ENCODE data around the gene SPTBN1.

Gene SPTBN1

GRCh38 chr2:54610700-54611099 is 154.6 kb downstream of the SPTBN1 start:
- Histone ChIP-seq H3K27me3 (replicated peaks; ENCODE audit: control insufficient read depth, insufficient read depth, low read length, poor library complexity, severe bottlenecking) (no peaks in the 10 kb centered on the region), H3K27ac (ENCODE audit: insufficient read depth, low read length, poor library complexity, severe bottlenecking) (no peak overlapping the region), H3K36me3 (ENCODE audit: control insufficient read depth, insufficient read depth, low read length) (peaks cover 28% of the 10 kb centered on the region), H3K4me3 (ENCODE audit: insufficient read depth, low read depth, low read length, poor library complexity, severe bottlenecking) (no peak overlapping the region), H3K4me1 (ENCODE audit: control insufficient read depth, insufficient read depth, low read length, poor library complexity, severe bottlenecking) (no peaks in the 10 kb centered on the region), H3K9me3 (ENCODE audit: control insufficient read depth, low read length) (no peaks in the 10 kb centered on the region)
- no peak for DNase-seq

GRCh38 chr2:54611830-54612545 is 155.9 kb downstream of the SPTBN1 start:
- Histone ChIP-seq H3K4me1 (ENCODE audit: control insufficient read depth, insufficient read depth, low read length, poor library complexity, severe bottlenecking) (no peaks in the 10 kb centered on the region), H3K27me3 (replicated peaks; ENCODE audit: control insufficient read depth, insufficient read depth, low read length, poor library complexity, severe bottlenecking) (no peaks in the 10 kb centered on the region), H3K27ac (ENCODE audit: insufficient read depth, low read length, poor library complexity, severe bottlenecking) (no peak overlapping the region), H3K4me3 (ENCODE audit: insufficient read depth, low read depth, low read length, poor library complexity, severe bottlenecking) (no peak overlapping the region), H3K36me3 (ENCODE audit: control insufficient read depth, insufficient read depth, low read length) (peaks cover 40% of the 10 kb centered on the region), H3K9me3 (ENCODE audit: control insufficient read depth, low read length) (no peaks in the 10 kb centered on the region)
- DNase-seq = no peak

- no peak for DNase-seq
- no peaks in the 10 kb centered on the region for H3K27me3 ChIP-seq (replicated peaks; ENCODE audit: control insufficient read depth, insufficient read depth, low read length, poor library complexity, severe bottlenecking)
- no peak overlapping the region for H3K4me3 ChIP-seq (ENCODE audit: insufficient read depth, low read depth, low read length, poor library complexity, severe bottlenecking)
- H3K4me1 ChIP-seq (ENCODE audit: control insufficient read depth, insufficient read depth, low read length, poor library complexity, severe bottlenecking) = no peaks in the 10 kb centered on the region
- H3K36me3 ChIP-seq (ENCODE audit: control insufficient read depth, insufficient read depth, low read length) = peaks cover 54% of the 10 kb centered on the region
- H3K27ac ChIP-seq (ENCODE audit: insufficient read depth, low read length, poor library complexity, severe bottlenecking) = no peak overlapping the region
- H3K9me3 ChIP-seq (ENCODE audit: control insufficient read depth, low read length) = no peaks in the 10 kb centered on the region
Observed at GRCh38 chr2:54613386-54613785, 157.3 kb downstream of the SPTBN1 start.

- DNase-seq = no peak
- H3K27me3 ChIP-seq (replicated peaks; ENCODE audit: control insufficient read depth, insufficient read depth, low read length, poor library complexity, severe bottlenecking) = no peaks in the 10 kb centered on the region
- H3K9me3 ChIP-seq (ENCODE audit: control insufficient read depth, low read length) = no peaks in the 10 kb centered on the region
- no peak overlapping the region for H3K27ac ChIP-seq (ENCODE audit: insufficient read depth, low read length, poor library complexity, severe bottlenecking)
- peaks cover 4% of the 10 kb centered on the region for H3K4me1 ChIP-seq (ENCODE audit: control insufficient read depth, insufficient read depth, low read length, poor library complexity, severe bottlenecking)
- peaks cover 54% of the 10 kb centered on the region for H3K36me3 ChIP-seq (ENCODE audit: control insufficient read depth, insufficient read depth, low read length)
- H3K4me3 ChIP-seq (ENCODE audit: insufficient read depth, low read depth, low read length, poor library complexity, severe bottlenecking) = no peak overlapping the region
Observed at GRCh38 chr2:54613794-54614257, 157.7 kb downstream of the SPTBN1 start.

GRCh38 chr2:54614819-54615218 is 158.7 kb downstream of the SPTBN1 start:
- peaks cover 4% of the 10 kb centered on the region for H3K4me1 ChIP-seq (ENCODE audit: control insufficient read depth, insufficient read depth, low read length, poor library complexity, severe bottlenecking)
- peaks cover 58% of the 10 kb centered on the region for H3K36me3 ChIP-seq (ENCODE audit: control insufficient read depth, insufficient read depth, low read length)
- H3K9me3 ChIP-seq (ENCODE audit: control insufficient read depth, low read length) = no peaks in the 10 kb centered on the region
- no peak for DNase-seq
- H3K4me3 ChIP-seq (ENCODE audit: insufficient read depth, low read depth, low read length, poor library complexity, severe bottlenecking) = no peak overlapping the region
- H3K27me3 ChIP-seq (replicated peaks; ENCODE audit: control insufficient read depth, insufficient read depth, low read length, poor library complexity, severe bottlenecking) = no peaks in the 10 kb centered on the region
- no peak overlapping the region for H3K27ac ChIP-seq (ENCODE audit: insufficient read depth, low read length, poor library complexity, severe bottlenecking)

- Histone ChIP-seq H3K36me3 (ENCODE audit: control insufficient read depth, insufficient read depth, low read length) (peaks cover 64% of the 10 kb centered on the region), H3K27ac (ENCODE audit: insufficient read depth, low read length, poor library complexity, severe bottlenecking) (no peak overlapping the region), H3K4me1 (ENCODE audit: control insufficient read depth, insufficient read depth, low read length, poor library complexity, severe bottlenecking) (peaks cover 4% of the 10 kb centered on the region), H3K27me3 (replicated peaks; ENCODE audit: control insufficient read depth, insufficient read depth, low read length, poor library complexity, severe bottlenecking) (no peaks in the 10 kb centered on the region), H3K9me3 (ENCODE audit: control insufficient read depth, low read length) (no peaks in the 10 kb centered on the region), H3K4me3 (ENCODE audit: insufficient read depth, low read depth, low read length, poor library complexity, severe bottlenecking) (no peak overlapping the region)
- DNase-seq = no peak
Observed at GRCh38 chr2:54615832-54616534, 159.9 kb downstream of the SPTBN1 start.

GRCh38 chr2:54617409-54617808 is 161.3 kb downstream of the SPTBN1 start:
- H3K9me3 ChIP-seq (ENCODE audit: control insufficient read depth, low read length) = no peaks in the 10 kb centered on the region
- no peaks in the 10 kb centered on the region for H3K27me3 ChIP-seq (replicated peaks; ENCODE audit: control insufficient read depth, insufficient read depth, low read length, poor library complexity, severe bottlenecking)
- H3K4me1 ChIP-seq (ENCODE audit: control insufficient read depth, insufficient read depth, low read length, poor library complexity, severe bottlenecking) = peaks cover 4% of the 10 kb centered on the region
- DNase-seq = no peak
- no peak overlapping the region for H3K27ac ChIP-seq (ENCODE audit: insufficient read depth, low read length, poor library complexity, severe bottlenecking)
- H3K36me3 ChIP-seq (ENCODE audit: control insufficient read depth, insufficient read depth, low read length) = peaks cover 70% of the 10 kb centered on the region
- H3K4me3 ChIP-seq (ENCODE audit: insufficient read depth, low read depth, low read length, poor library complexity, severe bottlenecking) = no peak overlapping the region

- Histone ChIP-seq H3K27me3 (replicated peaks; ENCODE audit: control insufficient read depth, insufficient read depth, low read length, poor library complexity, severe bottlenecking) (no peaks in the 10 kb centered on the region), H3K9me3 (ENCODE audit: control insufficient read depth, low read length) (no peaks in the 10 kb centered on the region), H3K36me3 (ENCODE audit: control insufficient read depth, insufficient read depth, low read length) (peaks cover 75% of the 10 kb centered on the region), H3K27ac (ENCODE audit: insufficient read depth, low read length, poor library complexity, severe bottlenecking) (no peak overlapping the region), H3K4me3 (ENCODE audit: insufficient read depth, low read depth, low read length, poor library complexity, severe bottlenecking) (no peak overlapping the region), H3K4me1 (ENCODE audit: control insufficient read depth, insufficient read depth, low read length, poor library complexity, severe bottlenecking) (peaks cover 4% of the 10 kb centered on the region)
- DNase-seq = no peak
Observed at GRCh38 chr2:54618646-54619565, 162.8 kb downstream of the SPTBN1 start.

GRCh38 chr2:54619660-54620231 is 163.6 kb downstream of the SPTBN1 start:
- no peak overlapping the region for H3K27ac ChIP-seq (ENCODE audit: insufficient read depth, low read length, poor library complexity, severe bottlenecking)
- DNase-seq = no peak
- peaks cover 4% of the 10 kb centered on the region for H3K4me1 ChIP-seq (ENCODE audit: control insufficient read depth, insufficient read depth, low read length, poor library complexity, severe bottlenecking)
- no peaks in the 10 kb centered on the region for H3K9me3 ChIP-seq (ENCODE audit: control insufficient read depth, low read length)
- peaks cover 82% of the 10 kb centered on the region for H3K36me3 ChIP-seq (ENCODE audit: control insufficient read depth, insufficient read depth, low read length)
- H3K27me3 ChIP-seq (replicated peaks; ENCODE audit: control insufficient read depth, insufficient read depth, low read length, poor library complexity, severe bottlenecking) = no peaks in the 10 kb centered on the region
- H3K4me3 ChIP-seq (ENCODE audit: insufficient read depth, low read depth, low read length, poor library complexity, severe bottlenecking) = no peak overlapping the region

Measured in effector memory CD4-positive, alpha-beta T cell (primary cell).